Measurements from ENCODE around the gene IKBKG. TPM values are rescaled to one million over a fixed set of nuclear protein-coding genes. Genes with fewer than 3 reads are reported as not detected.

The IKBKG gene, protein sequence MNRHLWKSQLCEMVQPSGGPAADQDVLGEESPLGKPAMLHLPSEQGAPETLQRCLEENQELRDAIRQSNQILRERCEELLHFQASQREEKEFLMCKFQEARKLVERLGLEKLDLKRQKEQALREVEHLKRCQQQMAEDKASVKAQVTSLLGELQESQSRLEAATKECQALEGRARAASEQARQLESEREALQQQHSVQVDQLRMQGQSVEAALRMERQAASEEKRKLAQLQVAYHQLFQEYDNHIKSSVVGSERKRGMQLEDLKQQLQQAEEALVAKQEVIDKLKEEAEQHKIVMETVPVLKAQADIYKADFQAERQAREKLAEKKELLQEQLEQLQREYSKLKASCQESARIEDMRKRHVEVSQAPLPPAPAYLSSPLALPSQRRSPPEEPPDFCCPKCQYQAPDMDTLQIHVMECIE
- 12.2 and 16.1 TPM in 2 replicates for total RNA-seq

DNA sequence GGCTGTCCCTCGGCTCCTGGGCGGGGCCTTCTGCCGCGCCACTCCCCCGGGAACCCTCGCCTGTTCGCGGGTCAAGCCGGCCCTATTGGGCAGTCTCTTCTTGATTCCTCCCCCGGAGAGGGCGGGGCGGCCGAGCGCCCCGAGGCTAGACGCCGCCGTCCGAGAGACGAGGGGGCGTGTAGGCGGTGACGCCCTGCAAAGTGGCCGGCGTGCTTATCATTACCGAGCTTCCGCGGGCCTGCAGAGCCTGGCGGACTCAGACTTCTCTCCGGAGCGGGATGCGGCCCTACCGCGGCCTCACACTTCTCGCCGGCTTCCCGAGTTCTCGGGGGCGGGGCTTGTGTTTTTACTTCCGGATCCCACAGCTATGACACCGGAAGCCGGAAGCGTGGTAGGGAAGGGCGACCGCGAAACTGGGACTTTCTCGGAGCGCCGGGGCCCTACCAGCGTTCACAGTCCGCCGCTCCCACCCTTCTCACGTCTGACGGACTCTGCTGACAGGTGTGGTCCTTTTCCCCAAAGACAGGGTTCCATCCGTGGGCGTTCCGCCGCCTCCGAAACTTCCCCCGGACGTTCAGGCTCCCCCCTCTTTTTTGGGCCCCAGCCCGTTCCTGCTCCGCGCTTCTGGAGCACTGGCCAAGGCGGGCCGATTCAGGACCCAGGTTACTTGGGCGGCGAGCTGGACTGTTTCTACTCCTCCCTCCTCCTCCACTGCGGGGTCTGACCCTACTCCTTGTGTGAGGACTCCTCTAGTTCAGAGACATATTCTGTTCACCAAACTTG is at the start of gene IKBKG:
IKBKG (plus strand) TSS at position 376 of the 783 bp plus-strand sequence. CDS start 4,383 bp downstream, outside the sequence.

DNA sequence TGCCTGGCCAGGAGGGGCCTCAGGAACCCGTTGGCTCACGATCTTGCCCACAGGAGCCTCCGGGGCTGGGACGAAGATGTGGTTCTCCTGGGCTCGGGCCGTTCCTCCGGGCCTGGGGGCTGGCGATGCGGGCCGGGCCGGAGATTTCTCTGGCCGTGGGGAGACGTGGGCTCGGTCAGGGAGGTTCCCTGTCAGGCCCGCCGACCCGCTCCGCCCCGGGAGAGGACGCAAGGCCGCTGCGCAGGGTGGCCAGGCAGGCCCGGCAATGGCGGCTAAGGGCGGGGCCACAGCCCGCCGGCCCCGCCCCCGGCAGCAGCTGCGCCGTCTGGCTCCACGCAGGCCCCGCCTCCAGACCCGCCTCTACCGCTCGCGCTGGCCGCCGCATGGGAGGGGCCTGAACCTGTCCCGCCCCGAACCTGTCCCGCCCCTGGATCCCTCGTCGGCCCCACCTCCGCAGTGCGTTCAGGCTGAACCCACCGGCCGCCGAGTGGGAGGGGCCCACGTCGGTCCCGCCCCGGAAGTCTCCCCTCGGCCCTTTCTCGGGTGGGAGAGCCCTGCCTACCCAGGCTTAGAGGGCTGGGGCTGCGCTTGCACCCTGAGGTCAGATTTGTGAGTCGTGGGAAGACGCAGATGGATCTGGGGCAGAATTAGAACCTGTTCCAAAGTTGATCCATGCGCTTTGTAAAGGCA is 31.3 kb upstream of the IKBKG start, which contains the start of gene FAM3A:
FAM3A (minus strand) TSS at position 267 of the 690 bp plus-strand sequence. CDS start 460 bp downstream, outside the sequence.

DNA sequence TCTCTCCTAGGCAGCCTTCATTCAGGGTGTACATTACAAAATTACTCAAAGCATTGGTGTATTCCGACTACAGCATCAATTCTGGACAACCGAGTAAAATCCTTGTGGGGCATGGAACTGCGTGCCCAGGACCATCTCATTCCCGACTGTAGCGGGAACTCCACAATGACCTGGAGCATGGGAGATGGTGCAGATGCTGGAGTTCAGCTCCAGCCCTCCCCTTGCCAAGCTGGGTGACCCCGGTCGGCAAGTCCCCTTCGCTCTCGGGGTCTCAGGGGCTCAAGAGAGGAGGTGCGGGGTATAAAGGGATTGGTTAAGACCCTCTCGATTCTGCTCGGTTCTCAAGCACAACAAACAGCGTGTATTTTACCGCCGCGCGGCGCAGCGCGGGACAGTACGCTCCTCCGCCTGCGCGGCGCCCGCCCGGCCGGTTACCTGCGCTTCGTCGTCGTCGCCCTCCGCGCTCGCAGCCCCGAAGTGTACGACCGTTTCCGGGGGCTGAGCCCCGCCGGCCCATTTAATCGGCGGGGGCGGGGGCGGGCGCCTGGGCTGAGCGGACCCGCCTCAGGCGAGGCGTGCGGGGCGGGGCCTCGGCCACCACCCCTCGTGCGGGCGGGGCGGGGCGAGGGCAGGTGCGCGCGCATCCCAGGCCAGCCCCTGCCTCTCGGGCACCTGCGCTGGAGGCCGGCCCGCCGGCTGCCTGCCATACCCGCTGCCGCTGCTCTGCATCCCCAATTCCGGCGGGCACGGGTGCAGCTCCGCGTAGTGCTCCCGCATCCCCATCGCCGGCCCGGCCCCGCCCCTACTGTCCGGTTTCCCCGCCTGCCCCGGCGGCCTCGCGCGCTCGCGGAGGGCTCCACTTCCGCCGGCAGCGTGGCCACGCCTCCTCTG is 821 bp upstream of the IKBKG start, which contains the start of gene G6PD:
G6PD (minus strand) TSS at position 493 of the 891 bp plus-strand sequence. CDS start 691 bp downstream, outside the sequence.

DNA sequence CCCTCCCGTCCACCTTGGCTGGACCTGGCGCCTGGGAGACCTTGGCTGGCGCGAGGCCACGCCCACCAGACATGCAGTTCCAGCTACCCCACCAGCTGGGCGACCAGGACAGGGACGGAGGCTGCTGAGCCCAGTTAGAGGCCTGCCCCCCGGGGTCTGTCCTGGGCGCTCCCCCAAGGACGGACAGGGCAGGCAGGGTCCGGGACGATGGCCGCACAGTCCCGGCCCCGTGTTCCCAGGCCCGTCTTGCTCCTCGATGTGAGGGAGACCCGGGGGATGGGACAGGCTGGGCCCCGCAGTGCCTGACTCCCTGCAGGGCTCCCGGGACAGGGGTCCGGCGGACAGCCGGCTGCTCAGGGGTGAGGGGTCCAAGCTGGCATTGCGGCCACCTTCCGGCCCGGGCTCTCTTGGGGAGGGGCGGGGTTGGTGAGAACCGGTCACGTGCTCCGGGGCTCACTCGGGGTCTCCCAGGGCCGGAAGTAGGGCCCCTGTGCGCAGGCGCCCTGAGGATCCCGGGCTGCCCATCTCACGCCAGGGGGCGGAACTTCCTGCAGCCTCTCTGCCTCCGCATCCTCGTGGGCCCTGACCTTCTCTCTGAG is 37.3 kb downstream of the IKBKG start, which contains the start of gene CTAG1A:
CTAG1A (plus strand) TSS at position 549 of the 599 bp plus-strand sequence. CDS start 74 bp downstream, outside the sequence.

Small RNA genes lying within 50 kb of the gene (small RNA-seq; reads per million reads assigned to genes)
- gene AC244090.1, result not detected

Other genes starting within 250 kb of the IKBKG start
- gene FLNA, start 173.0 kb upstream of the IKBKG start, total RNA-seq, result 500 and 1,798 TPM in 2 replicates
- 32.2 and 45.9 TPM in 2 replicates for gene EMD, start 168.3 kb upstream of the IKBKG start, total RNA-seq
- gene RPL10, start 149.2 kb upstream of the IKBKG start, total RNA-seq, result 1,858 and 2,253 TPM in 2 replicates
- 65.4 and 86.4 TPM in 2 replicates for gene DNASE1L1, start 138.4 kb upstream of the IKBKG start, total RNA-seq
- 21.2 and 25.1 TPM in 2 replicates for gene TAFAZZIN, start 136.1 kb upstream of the IKBKG start, total RNA-seq
- gene ATP6AP1, start 118.9 kb upstream of the IKBKG start, total RNA-seq, result 76.7 and 89.1 TPM in 2 replicates
- 74.9 and 75.0 TPM in 2 replicates for gene GDI1, start 110.5 kb upstream of the IKBKG start, total RNA-seq
- gene FAM50A, start 103.5 kb upstream of the IKBKG start, total RNA-seq, result 25.5 and 28.8 TPM in 2 replicates
- 21.6 and 23.9 TPM in 2 replicates for gene PLXNA3, start 89.3 kb upstream of the IKBKG start, total RNA-seq
- gene LAGE3, start 68.3 kb upstream of the IKBKG start, total RNA-seq, result 31.4 and 42.2 TPM in 2 replicates
- gene UBL4A, start 61.0 kb upstream of the IKBKG start, total RNA-seq, result 48.7 and 56.2 TPM in 2 replicates
- 56.9 and 65.6 TPM in 2 replicates for gene SLC10A3, start 57.0 kb upstream of the IKBKG start, total RNA-seq
- gene FAM3A, start 31.4 kb upstream of the IKBKG start, total RNA-seq, result 25.9 and 31.6 TPM in 2 replicates
- gene G6PD, start 774 bp upstream of the IKBKG start, total RNA-seq, result 44.8 and 112 TPM in 2 replicates
- gene CTAG1A, start 37.5 kb downstream of the IKBKG start, total RNA-seq, result not detected in 2 replicates
- gene CTAG1B, start 71.7 kb downstream of the IKBKG start, total RNA-seq, result not detected in 2 replicates
- gene CTAG2, start 106.0 kb downstream of the IKBKG start, total RNA-seq, result 0.39 TPM in 1 of 2 replicates, not detected in the other
- gene GAB3, start 203.5 kb downstream of the IKBKG start, total RNA-seq, result 0.11 and 0.39 TPM in 2 replicates
- gene DKC1, start 215.2 kb downstream of the IKBKG start, total RNA-seq, result 20.4 and 26.1 TPM in 2 replicates